ENCODE data around the gene NKX6-1.

The NKX6-1 gene

GRCh38 chr4:84498935-84499623 is at the start of gene NKX6-1:
Gene NKX6-1 (minus strand): TSS chr4:84499292. CDS start chr4:84498228, 1,064 bp downstream.
- DNase-seq (ENCODE audit: low read depth), result no peak

- DNase-seq (ENCODE audit: low read depth), result no peak
Observed at GRCh38 chr4:84547211-84547610, 48.1 kb upstream of the NKX6-1 start.

- DNase-seq (ENCODE audit: low read depth), result no peak
Observed at GRCh38 chr4:84545093-84545492, 46.0 kb upstream of the NKX6-1 start.

- no peak for DNase-seq (ENCODE audit: low read depth)
Observed at GRCh38 chr4:84535901-84536300, 36.8 kb upstream of the NKX6-1 start.

- DNase-seq (ENCODE audit: low read depth), result no peak
Observed at GRCh38 chr4:84531689-84532088, 32.6 kb upstream of the NKX6-1 start.

GRCh38 chr4:84530871-84531270 is 31.8 kb upstream of the NKX6-1 start:
- DNase-seq (ENCODE audit: low read depth), result no peak

GRCh38 chr4:84530454-84530853 is 31.4 kb upstream of the NKX6-1 start:
- DNase-seq (ENCODE audit: low read depth), result no peak

- DNase-seq (ENCODE audit: low read depth), result no peak
Observed at GRCh38 chr4:84529169-84529751, 30.2 kb upstream of the NKX6-1 start.

- no peak for DNase-seq (ENCODE audit: low read depth)
Observed at GRCh38 chr4:84527391-84527790, 28.3 kb upstream of the NKX6-1 start.

GRCh38 chr4:84515075-84515474 is 16.0 kb upstream of the NKX6-1 start:
- DNase-seq (ENCODE audit: low read depth), result no peak

- no peak for DNase-seq (ENCODE audit: low read depth)
Observed at GRCh38 chr4:84512277-84512676, 13.2 kb upstream of the NKX6-1 start.

- DNase-seq (ENCODE audit: low read depth), result no peak
Observed at GRCh38 chr4:84511703-84512102, 12.6 kb upstream of the NKX6-1 start.

- DNase-seq (ENCODE audit: low read depth), result no peak
Observed at GRCh38 chr4:84507941-84508340, 8.8 kb upstream of the NKX6-1 start.

- no peak for DNase-seq (ENCODE audit: low read depth)
Observed at GRCh38 chr4:84504821-84505220, 5.7 kb upstream of the NKX6-1 start.

GRCh38 chr4:84503495-84504437 is 4.7 kb upstream of the NKX6-1 start:
- no peak for DNase-seq (ENCODE audit: low read depth)

GRCh38 chr4:84502955-84503373 is 3.9 kb upstream of the NKX6-1 start:
- DNase-seq (ENCODE audit: low read depth), result no peak

- DNase-seq (ENCODE audit: low read depth), result no peak
Observed at GRCh38 chr4:84502333-84502954, 3.4 kb upstream of the NKX6-1 start.

- DNase-seq (ENCODE audit: low read depth), result no peak
Observed at GRCh38 chr4:84501721-84502267, 2.7 kb upstream of the NKX6-1 start.

- DNase-seq (ENCODE audit: low read depth), result no peak
Observed at GRCh38 chr4:84501202-84501503, 2.1 kb upstream of the NKX6-1 start.

GRCh38 chr4:84500386-84501201 is 1.5 kb upstream of the NKX6-1 start:
- no peak for DNase-seq (ENCODE audit: low read depth)

GRCh38 chr4:84499624-84499982 is 511 bp upstream of the NKX6-1 start:
- DNase-seq (ENCODE audit: low read depth), result no peak
